Neural cell (in vitro differentiated cells): Measurements from ENCODE around the gene TCOF1. TPM values are rescaled to one million over a fixed set of nuclear protein-coding genes. Genes with fewer than 3 reads are reported as not detected.

Source experiments
- H2AFZ ChIP-seq: fragments of 200-600, 300-800 bp; sonication (generic), shearing (Covaris generic); 2 replicates; pipeline ENCODE4 v1.6.0; 2014; ENCODE audit warnings: low read depth, mild to moderate bottlenecking, antibody characterized with exemption, low read length, moderate library complexity
- H3F3A ChIP-seq: fragments of 200-600 bp; shearing (Covaris generic); 2 replicates; pipeline ENCODE4 v1.6.1; 2016; ENCODE audit warnings: mild to moderate bottlenecking, moderate library complexity, mixed read lengths, antibody characterized with exemption, low read length; ENCODE audit not compliant: insufficient read depth, poor library complexity, severe bottlenecking
- H3K27ac ChIP-seq: fragments of 200-600, 300-800 bp; sonication (generic), shearing (Covaris generic); 2 replicates; pipeline ENCODE4 v1.5.1; 2014; ENCODE audit warnings: mild to moderate bottlenecking, low read length, moderate library complexity
- H3K27me3 ChIP-seq: fragments of 300-800, 200-600 bp; sonication (generic), shearing (Covaris generic); 2 replicates; pipeline ENCODE4 v1.6.0; 2014; ENCODE audit warnings: mild to moderate bottlenecking, low read depth, low read length, moderate library complexity; ENCODE audit not compliant: insufficient read depth
- H3K36me3 ChIP-seq: fragments of 300-800, 200-600 bp; sonication (generic), shearing (Covaris generic); 2 replicates; pipeline ENCODE4 v1.5.1; 2014; ENCODE audit warnings: mild to moderate bottlenecking, antibody characterized with exemption, low read length, moderate library complexity; ENCODE audit not compliant: insufficient read depth
- H3K4me2 ChIP-seq: fragments of 300-800, 200-600 bp; sonication (generic), shearing (Covaris generic); 2 replicates; pipeline ENCODE4 v1.6.0; 2014; ENCODE audit warnings: mild to moderate bottlenecking, low read length
- H3K4me3 ChIP-seq: fragments of 300-800, 200-600 bp; sonication (generic), shearing (Covaris generic); 2 replicates; pipeline ENCODE4 v1.5.1; 2014; ENCODE audit warnings: mild to moderate bottlenecking, low read length, moderate library complexity
- H3K79me2 ChIP-seq: fragments of 200-600 bp; shearing (Covaris generic); replicated peaks from 2 replicates; pipeline ENCODE4 v1.6.0; 2014; ENCODE audit warnings: mild to moderate bottlenecking, low read length, moderate library complexity; ENCODE audit not compliant: insufficient read depth
- H3K9ac ChIP-seq: fragments of 300-800, 200-600 bp; sonication (generic), shearing (Covaris generic); 2 replicates; pipeline ENCODE4 v1.6.1; 2016; ENCODE audit warnings: mild to moderate bottlenecking, low read length, mixed read lengths
- H3K9me2 ChIP-seq: fragments of 200-600 bp; shearing (Covaris generic); 2 replicates; pipeline ENCODE4 v1.6.1; 2016; ENCODE audit warnings: mild to moderate bottlenecking, low read length, mixed read lengths; ENCODE audit not compliant: insufficient read depth
- H3K9me3 ChIP-seq: fragments of 200-600, 300-800 bp; sonication (generic), shearing (Covaris generic); 2 replicates; pipeline ENCODE4 v1.6.1; 2016; ENCODE audit warnings: mild to moderate bottlenecking, mixed run types, low read length, moderate library complexity, mixed read lengths
- H4K20me1 ChIP-seq: fragments of 200-600 bp; shearing (Covaris generic); 2 replicates; pipeline ENCODE4 v1.6.1; 2016; ENCODE audit warnings: mild to moderate bottlenecking, mixed run types; ENCODE audit not compliant: insufficient read depth
- EP300 ChIP-seq: fragments of 450-650 bp; conservative IDR thresholded peaks from 2 replicates; pipeline ENCODE4 v1.6.1; 2014; ENCODE audit warnings: antibody characterized with exemption, mild to moderate bottlenecking, moderate library complexity; ENCODE audit not compliant: poor library complexity, severe bottlenecking
- EZH2 ChIP-seq: fragments of 200-600, 300-800 bp; shearing (Covaris generic), sonication (generic); IDR thresholded peaks from 2 replicates; pipeline ENCODE4 v1.6.1; 2014; ENCODE audit warnings: antibody characterized with exemption, low read length, borderline replicate concordance, mild to moderate bottlenecking; ENCODE audit not compliant: insufficient read depth, poor library complexity, severe bottlenecking
- MXI1 ChIP-seq: fragments of 450-650 bp; conservative IDR thresholded peaks from 2 replicates; pipeline ENCODE4 v1.6.1; 2014; ENCODE audit warnings: antibody characterized with exemption, mild to moderate bottlenecking; ENCODE audit not compliant: poor library complexity, severe bottlenecking
- POLR2AphosphoS5 ChIP-seq: IDR thresholded peaks from 2 replicates; pipeline ENCODE4 v1.6.1; 2012
- RAD21 ChIP-seq: fragments of 450-650 bp; conservative IDR thresholded peaks from 2 replicates; pipeline ENCODE4 v1.6.1; 2014; ENCODE audit warnings: antibody characterized with exemption, mild to moderate bottlenecking, moderate library complexity
- SMC3 ChIP-seq: fragments of 450-650 bp; conservative IDR thresholded peaks from 2 replicates; pipeline ENCODE4 v1.6.1; 2014; ENCODE audit warnings: antibody characterized with exemption, mild to moderate bottlenecking, moderate library complexity; ENCODE audit not compliant: poor library complexity
- TAF1 ChIP-seq: IDR thresholded peaks from 2 replicates; pipeline ENCODE4 v1.6.1; 2012; ENCODE audit warnings: low read depth
- polyA plus RNA-seq: library from polyadenylated mRNA; depleted of rRNA; stranded (reverse); fragments of >200 nt; gene quantifications from 2 replicates; pipeline ENCODE4 v1.2.3, GENCODE V29; 2014
- TF ChIP-seq, protein P1 (sequence below): fragments of 450-650 bp; IDR thresholded peaks from 2 replicates; pipeline ENCODE4 v1.5.1; 2014; ENCODE audit warnings: antibody characterized with exemption, mild to moderate bottlenecking, moderate library complexity; ENCODE audit not compliant: poor library complexity, severe bottlenecking
- TF ChIP-seq, protein P2 (sequence below): IDR thresholded peaks from 2 replicates; pipeline ENCODE4 v1.6.1; 2012; ENCODE audit warnings: borderline replicate concordance

TCOF1 gene
- polyA plus RNA-seq, 1 donor from 2014 or later: 6.5 TPM

DNA sequence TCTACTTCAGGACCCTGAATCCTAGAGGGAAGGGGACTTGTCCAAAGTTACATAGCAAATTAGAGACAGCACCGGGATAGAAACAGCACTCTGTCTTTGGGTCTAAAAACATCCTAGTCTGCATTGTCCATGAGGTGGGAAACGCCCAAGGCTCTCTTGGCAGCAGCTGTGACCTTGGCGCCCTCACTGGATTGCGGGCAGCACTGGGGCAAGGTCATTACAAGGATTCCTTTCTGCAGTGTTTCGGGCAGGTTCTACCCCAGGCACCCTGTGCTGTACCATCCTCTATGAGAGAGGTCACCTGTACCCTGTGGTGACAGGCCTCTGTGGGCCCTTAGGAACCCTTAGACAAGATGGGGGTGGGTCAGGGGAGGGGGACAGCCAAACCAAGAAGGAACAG, 46.6 kb downstream of the TCOF1 start:
- no peaks in the 10 kb centered on the region for H3K36me3 ChIP-seq
- H3F3A ChIP-seq: no peaks in the 10 kb centered on the region
- no peak for TF ChIP-seq RAD21
- no peak for TF ChIP-seq SMC3
- TF ChIP-seq, protein P1, sequence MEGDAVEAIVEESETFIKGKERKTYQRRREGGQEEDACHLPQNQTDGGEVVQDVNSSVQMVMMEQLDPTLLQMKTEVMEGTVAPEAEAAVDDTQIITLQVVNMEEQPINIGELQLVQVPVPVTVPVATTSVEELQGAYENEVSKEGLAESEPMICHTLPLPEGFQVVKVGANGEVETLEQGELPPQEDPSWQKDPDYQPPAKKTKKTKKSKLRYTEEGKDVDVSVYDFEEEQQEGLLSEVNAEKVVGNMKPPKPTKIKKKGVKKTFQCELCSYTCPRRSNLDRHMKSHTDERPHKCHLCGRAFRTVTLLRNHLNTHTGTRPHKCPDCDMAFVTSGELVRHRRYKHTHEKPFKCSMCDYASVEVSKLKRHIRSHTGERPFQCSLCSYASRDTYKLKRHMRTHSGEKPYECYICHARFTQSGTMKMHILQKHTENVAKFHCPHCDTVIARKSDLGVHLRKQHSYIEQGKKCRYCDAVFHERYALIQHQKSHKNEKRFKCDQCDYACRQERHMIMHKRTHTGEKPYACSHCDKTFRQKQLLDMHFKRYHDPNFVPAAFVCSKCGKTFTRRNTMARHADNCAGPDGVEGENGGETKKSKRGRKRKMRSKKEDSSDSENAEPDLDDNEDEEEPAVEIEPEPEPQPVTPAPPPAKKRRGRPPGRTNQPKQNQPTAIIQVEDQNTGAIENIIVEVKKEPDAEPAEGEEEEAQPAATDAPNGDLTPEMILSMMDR: no peak
- no peak for TF ChIP-seq POLR2AphosphoS5
- no peak for TF ChIP-seq EZH2
- TF ChIP-seq TAF1: no peak
- no peak for TF ChIP-seq EP300
- TF ChIP-seq, protein P2, sequence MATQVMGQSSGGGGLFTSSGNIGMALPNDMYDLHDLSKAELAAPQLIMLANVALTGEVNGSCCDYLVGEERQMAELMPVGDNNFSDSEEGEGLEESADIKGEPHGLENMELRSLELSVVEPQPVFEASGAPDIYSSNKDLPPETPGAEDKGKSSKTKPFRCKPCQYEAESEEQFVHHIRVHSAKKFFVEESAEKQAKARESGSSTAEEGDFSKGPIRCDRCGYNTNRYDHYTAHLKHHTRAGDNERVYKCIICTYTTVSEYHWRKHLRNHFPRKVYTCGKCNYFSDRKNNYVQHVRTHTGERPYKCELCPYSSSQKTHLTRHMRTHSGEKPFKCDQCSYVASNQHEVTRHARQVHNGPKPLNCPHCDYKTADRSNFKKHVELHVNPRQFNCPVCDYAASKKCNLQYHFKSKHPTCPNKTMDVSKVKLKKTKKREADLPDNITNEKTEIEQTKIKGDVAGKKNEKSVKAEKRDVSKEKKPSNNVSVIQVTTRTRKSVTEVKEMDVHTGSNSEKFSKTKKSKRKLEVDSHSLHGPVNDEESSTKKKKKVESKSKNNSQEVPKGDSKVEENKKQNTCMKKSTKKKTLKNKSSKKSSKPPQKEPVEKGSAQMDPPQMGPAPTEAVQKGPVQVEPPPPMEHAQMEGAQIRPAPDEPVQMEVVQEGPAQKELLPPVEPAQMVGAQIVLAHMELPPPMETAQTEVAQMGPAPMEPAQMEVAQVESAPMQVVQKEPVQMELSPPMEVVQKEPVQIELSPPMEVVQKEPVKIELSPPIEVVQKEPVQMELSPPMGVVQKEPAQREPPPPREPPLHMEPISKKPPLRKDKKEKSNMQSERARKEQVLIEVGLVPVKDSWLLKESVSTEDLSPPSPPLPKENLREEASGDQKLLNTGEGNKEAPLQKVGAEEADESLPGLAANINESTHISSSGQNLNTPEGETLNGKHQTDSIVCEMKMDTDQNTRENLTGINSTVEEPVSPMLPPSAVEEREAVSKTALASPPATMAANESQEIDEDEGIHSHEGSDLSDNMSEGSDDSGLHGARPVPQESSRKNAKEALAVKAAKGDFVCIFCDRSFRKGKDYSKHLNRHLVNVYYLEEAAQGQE: no peak
- no peak for TF ChIP-seq MXI1
- no peak overlapping the region for H3K27ac ChIP-seq
- no peaks in the 10 kb centered on the region for H3K9me2 ChIP-seq
- no peaks in the 10 kb centered on the region for H4K20me1 ChIP-seq
- H3K79me2 ChIP-seq: no peaks in the 10 kb centered on the region
- H3K27me3 ChIP-seq: no peaks in the 10 kb centered on the region
- no peaks in the 10 kb centered on the region for H3K9me3 ChIP-seq
- H2AFZ ChIP-seq: no peak overlapping the region
- no peak overlapping the region for H3K4me3 ChIP-seq
- no peak overlapping the region for H3K9ac ChIP-seq
- H3K4me2 ChIP-seq: no peak overlapping the region

DNA sequence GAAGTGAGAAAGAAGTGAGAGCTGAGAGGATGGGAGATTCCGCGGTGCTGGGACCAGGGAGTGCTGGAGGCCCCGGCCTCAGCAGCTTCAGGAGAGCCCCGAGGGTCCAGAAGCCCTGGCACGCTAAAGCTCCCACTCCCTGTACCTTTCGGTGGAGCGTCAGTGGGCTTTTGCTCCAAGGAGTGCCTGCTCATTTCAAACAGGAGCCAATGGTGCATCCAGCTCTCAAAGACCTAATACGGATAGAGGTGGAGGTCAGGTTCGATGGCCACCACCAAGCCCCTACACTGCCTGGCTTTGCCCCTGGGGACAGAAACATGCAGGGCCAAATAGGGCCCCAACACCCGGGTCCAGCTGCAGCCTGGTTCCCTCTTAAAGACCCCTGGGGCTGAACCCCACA, 47.0 kb downstream of the TCOF1 start:
- Histone ChIP-seq H3K27ac (no peak overlapping the region), H3K27me3 (no peaks in the 10 kb centered on the region), H3K36me3 (no peaks in the 10 kb centered on the region), H3F3A (no peaks in the 10 kb centered on the region), H3K9ac (no peak overlapping the region), H3K9me2 (no peaks in the 10 kb centered on the region), H3K79me2 (no peaks in the 10 kb centered on the region), H3K4me3 (no peak overlapping the region), H4K20me1 (no peaks in the 10 kb centered on the region), H3K9me3 (no peaks in the 10 kb centered on the region), H3K4me2 (no peak overlapping the region), H2AFZ (no peak overlapping the region)
- no peak for TF ChIP-seq TAF1
- TF ChIP-seq, protein P2: no peak
- TF ChIP-seq EP300: no peak
- no peak for TF ChIP-seq SMC3
- no peak for TF ChIP-seq EZH2
- no peak for TF ChIP-seq MXI1
- TF ChIP-seq, protein P1: no peak
